CD4-positive, alpha-beta T cell treated with Interleukin-17A for 4 hours (primary cell): ENCODE data around the gene PSMD5.

Experiments used
- DNase-seq: peaks from one replicate; pipeline ENCODE4 v3.0.0-alpha.2; 2020; ENCODE audit warnings: mixed read lengths

PSMD5 gene

GRCh38 chr9:120842685-120843485 is at the start of gene PSMD5:
Gene PSMD5 (minus strand): TSS chr9:120842922. CDS start chr9:120842909, 13 bp downstream.
- DNase-seq, result peak; percentile 91

GRCh38 chr9:120891884-120892747 is 49.4 kb upstream of the PSMD5 start:
- peak; percentile 56 for DNase-seq

GRCh38 chr9:120891245-120891883 is 48.6 kb upstream of the PSMD5 start:
- DNase-seq, result peak; percentile 90

GRCh38 chr9:120890320-120891244 is 47.9 kb upstream of the PSMD5 start:
- peak; percentile 70 for DNase-seq

GRCh38 chr9:120889606-120890271 is 47.0 kb upstream of the PSMD5 start:
- peak; percentile 30 for DNase-seq

DNA sequence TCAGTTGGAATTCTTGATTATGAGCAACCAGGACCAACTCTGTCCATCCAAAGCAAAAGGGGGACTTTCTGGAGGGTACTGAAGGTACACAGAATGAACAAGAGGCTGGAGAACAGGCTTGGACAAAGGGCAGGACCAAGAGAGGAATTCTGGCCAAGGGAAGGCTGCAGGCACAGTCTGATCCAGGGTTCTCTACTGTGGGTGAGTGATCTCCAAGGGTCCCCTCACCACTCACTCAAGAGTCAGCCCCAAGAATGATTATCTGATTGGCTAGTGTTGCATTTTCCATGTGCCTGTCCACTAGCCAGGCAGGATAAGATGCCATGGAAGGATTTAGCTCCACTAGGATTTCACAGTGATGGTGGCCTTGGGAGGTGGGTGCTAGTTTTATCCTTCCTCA is 45.9 kb upstream of the PSMD5 start:
- no peak for DNase-seq

DNA sequence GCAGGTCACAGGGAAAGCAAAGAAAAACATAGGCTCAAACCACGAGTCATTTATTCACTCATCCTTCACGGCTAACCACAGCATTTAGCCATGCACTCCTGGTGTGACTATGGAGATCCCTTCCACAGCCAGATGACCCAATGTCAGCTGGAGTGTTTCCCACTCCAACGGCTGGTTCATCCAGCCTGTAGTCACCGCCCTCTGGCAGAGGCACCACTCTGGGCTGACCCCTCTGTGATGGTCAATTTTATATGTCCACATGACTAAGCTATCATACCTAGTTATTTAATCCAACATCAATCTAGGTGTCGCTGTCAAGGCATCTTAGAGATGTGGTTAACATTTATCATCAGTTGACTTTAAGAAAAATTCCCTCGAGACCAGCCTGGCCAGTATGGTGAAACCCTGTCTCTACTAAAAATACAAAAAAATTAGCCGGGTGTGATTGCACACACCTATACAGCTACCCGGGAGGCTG is 43.8 kb upstream of the PSMD5 start:
- no peak for DNase-seq

DNA sequence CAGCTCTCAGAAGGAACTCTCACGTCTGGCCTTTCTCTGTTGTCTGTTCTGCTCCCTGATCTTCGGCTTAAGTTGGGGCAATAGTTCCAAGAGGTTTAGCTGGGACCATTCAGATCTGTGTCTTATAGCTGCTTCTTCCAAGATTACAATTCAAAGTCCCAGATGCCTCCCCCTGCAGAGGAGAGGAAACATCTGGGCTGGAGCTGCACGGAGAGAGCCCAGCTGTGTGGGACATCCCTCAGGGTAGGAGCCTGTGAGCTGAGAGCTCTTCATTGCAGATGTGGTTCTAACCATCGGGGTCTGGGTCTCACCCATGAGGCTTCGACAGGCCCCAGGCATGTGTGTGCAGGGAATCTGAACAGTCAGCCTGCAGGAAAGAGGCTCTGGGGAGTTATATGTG is 43.2 kb upstream of the PSMD5 start:
- DNase-seq, result no peak

DNA sequence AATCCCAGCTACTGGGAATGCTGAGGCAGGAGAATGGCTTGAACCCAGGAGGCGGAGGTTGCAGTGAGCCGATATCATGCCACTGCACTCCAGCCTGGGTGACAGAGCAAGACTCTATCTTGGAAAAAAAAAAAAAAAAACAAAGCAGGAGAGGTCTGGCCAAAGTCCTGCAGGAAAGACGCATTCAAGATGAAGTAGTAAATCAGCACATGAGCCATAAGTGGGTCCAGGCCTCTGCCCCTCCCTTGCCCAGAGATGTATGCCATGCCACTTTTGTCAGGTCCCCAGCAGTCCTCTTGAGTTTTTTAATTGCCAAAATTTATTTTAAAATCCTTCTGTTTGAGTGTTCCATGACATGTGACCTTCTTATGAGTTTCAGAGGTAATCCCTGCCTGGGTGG is 42.7 kb upstream of the PSMD5 start:
- DNase-seq, result no peak

DNA sequence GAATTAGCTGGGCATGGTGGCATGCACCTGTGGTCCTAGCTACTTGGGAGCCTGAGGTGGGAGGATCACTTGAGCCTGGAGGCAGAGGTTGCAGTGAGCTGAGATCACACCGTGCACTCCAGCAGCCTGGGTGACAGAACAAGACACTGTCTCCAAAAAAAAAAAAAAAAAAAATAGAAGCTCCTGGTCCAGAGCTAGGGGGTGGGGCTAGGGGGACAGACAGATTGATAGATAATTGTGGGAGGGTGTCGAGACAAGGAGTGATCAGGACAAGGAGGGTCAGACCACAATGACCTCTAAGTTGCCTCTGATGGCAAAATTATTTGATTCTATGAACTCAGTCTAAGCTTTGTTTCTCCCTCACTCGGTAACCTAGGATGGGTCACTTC is 40.9 kb upstream of the PSMD5 start:
- DNase-seq, result peak; percentile 21

DNA sequence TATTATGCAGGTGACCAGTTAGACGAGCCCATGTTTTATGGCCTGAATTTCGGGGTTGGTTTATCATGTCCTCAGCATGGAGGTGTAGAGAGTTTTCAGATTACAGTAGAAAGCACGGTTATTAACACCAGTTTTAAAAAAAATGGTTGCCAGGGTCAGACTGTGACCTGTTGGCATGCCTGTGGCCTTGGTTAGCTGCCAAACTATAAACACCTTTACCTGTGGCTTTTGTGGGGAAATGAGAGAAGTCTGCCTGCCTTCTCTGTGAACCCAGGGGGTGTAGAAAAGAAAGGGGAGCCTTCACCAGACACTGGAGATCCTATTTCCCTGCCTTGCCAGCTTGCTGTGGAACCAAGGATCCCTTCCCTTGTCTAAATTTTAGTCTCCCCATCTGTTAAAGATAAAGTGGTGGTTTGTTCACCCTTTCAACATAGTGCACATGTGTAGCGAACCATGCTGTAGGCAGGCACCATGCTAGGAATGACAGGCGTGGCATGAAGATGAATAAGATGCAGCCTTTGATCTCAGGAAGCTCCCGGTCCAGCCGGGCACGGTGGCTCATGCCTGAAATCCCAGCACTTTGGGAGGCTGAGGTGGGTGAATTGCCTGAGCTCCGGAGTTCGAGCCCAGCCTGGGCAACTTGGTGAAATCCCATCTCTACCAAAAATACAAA is 40.3 kb upstream of the PSMD5 start:
- peak; percentile 55 for DNase-seq

GRCh38 chr9:120879446-120879845 is 36.7 kb upstream of the PSMD5 start:
- DNase-seq, result no peak

DNA sequence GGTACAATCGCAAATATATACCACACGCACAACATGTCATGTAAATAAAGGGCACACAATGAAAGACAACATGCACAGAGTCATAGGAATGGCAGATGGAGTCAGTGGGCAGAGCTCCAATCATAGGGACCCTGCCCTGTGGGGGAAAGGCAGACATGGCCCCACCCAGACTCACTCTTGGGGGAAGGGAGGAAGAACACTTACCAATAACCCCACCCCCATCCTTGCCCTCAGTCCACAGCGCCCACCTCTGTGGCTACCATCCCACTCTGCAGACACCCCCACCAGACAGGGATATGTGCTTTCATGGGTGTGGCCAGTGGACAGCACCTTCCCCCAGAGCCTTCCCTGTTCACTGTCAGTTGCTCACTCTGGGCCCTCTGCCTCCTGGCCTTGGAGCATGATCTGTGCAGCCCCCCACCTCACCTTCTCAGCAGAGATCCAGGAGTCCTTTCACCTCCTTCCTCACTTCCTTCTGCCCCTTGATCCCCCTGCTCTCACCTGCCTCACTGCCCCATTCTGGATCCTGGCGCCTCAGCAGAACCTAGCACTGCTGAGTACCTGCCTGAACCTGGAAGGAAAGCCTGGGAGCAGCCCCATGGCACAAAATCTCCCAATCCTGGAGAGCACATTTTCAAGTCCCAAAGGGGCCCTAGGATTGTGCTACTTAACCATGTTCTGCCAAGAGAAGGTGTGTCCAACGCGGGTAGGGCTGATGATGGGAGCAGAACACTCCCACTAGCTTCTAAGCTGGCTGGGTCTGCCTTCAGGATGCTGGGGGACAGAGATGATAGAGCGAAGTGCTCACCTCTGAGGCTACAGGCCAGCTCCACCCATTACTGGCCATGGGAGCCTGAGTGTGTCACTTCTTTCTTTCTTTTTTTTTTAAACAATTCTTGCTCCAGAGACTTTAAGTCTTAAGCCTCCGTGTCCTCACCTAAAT is 35.7 kb upstream of the PSMD5 start:
- peak; percentile 65 for DNase-seq

- DNase-seq, result peak; percentile 78
These were observed 34.7 kb upstream of the PSMD5 start for GRCh38 chr9:120877276-120878034.

- DNase-seq, result peak; percentile 64
These were observed 34.1 kb upstream of the PSMD5 start, which contains the start of gene PHF19 for GRCh38 chr9:120876842-120877240. Gene PHF19 (minus strand): TSS chr9:120877188. CDS start chr9:120874741, 2,447 bp downstream.

DNA sequence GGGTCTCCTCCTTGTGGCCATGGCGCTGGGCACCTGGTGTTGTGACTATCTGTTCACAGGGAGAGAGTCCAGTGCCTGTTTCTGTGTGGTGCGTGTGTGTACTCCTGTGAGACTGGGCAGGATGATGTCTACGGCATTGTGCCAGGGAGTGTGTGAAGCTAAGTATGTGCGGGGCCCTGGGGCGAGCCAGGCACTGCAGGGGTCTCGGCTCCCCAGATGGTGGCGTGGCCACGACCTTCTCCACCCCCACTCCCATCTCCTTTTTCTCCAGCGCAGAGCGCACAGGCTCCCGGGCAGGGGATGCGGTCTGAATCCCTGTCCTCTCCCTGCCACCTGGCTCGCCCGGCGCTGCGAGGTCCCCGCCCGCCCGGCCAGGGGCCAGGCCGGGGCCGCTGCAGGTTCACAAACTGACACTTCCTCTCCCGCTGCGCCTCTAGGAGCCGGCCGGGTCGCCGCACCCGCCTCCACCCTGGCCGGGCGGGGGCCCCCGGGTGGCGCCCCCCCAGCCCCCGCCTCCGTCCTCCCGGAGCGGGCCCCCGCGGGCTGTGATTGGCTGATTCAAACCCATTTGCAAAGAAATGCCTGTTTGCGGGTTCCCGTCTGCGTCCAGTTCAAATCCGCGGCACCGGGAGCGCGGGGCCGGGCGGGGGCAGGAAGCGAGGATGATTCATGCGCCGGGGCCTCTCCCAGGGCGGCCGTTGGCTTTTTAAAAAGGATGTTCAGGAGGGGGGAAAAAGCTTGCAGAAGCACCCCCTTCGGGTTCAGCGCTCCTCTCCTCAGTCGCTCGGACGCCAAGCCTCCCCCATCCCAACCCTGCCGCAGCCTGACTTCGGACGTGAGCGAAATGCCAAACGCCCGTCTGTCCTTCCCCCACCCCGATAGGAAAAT is 33.5 kb upstream of the PSMD5 start:
- peak; percentile 94 for DNase-seq

DNA sequence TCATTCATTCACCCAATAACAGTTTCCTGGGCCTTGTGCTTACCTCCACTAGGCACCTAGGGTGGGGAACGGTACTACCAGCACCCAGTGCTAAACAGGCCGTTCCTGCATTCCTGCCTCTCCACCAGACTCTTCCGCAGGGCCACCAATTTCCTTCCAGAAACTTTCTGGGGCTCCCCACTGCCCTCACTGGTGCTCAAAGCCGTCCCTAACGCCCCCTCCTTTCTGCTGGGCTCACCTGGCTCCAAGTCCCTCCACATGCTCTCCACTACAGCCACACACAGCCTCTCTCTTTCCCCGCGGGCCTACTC is 32.9 kb upstream of the PSMD5 start:
- no peak for DNase-seq

DNA sequence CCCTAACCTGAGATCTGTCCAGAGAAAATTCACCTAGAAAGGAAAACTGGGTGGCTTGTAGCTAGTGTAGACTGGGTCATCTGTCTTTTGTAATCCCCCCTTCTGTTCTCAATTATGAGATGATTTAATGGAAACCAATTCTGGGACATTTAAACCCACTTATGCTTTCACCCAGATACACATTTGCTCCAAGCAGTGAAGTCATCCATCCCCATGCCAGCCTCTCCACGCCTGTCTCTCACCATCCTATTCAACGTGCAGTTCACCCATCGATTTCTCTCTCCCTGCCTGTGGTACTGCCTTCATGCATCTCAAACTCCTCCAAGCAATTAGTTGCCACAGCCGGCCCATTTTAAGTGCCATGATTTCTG is 32.5 kb upstream of the PSMD5 start:
- no peak for DNase-seq
